ENCODE results near the gene INSRR.

Gene INSRR

GRCh38 chr1:156898161-156898566 is 39.2 kb upstream of the INSRR start:
- peak overlapping the region; percentile 6 for H3K4ac ChIP-seq (ENCODE audit: low read depth, low read length)
- H3K9me3 ChIP-seq (ENCODE audit: insufficient read depth, low read depth, low read length) = no peaks in the 10 kb centered on the region

GRCh38 chr1:156897078-156897825 is 38.3 kb upstream of the INSRR start:
- DNase-seq = no peak
- peak overlapping the region; percentile 94 for H2BK5ac ChIP-seq (ENCODE audit: low read depth, low read length, poor library complexity)
- peak overlapping the region; percentile 8 for H3K9ac ChIP-seq (ENCODE audit: low read length)
- peak overlapping the region; percentile 43 for H3K4me2 ChIP-seq (ENCODE audit: low read length)
- H4K8ac ChIP-seq (ENCODE audit: low read depth, low read length) = peak overlapping the region; percentile 83
- peaks cover 0 to 3% of the 10 kb centered on the region in 2 experiments for H3K36me3 ChIP-seq (ENCODE audit: control insufficient read depth in 1 of 2, insufficient read depth in 2 of 2, low read length in 2 of 2)
- H2BK120ac ChIP-seq (ENCODE audit: insufficient read depth, low read length, poor library complexity) = peak overlapping the region; percentile 96
- no peaks in the 10 kb centered on the region for H3K27me3 ChIP-seq (ENCODE audit: insufficient read depth, low read length)
- H3K14ac ChIP-seq (ENCODE audit: low read length) = peak overlapping the region; percentile 95
- peak overlapping the region; percentile 97 for H2BK12ac ChIP-seq (ENCODE audit: low read length)
- peak overlapping the region; percentile 97 for H3K27ac ChIP-seq (ENCODE audit: low read depth, low read length)
- H3K79me2 ChIP-seq (ENCODE audit: control insufficient read depth, insufficient read depth, low read length, poor library complexity) = peaks cover 15% of the 10 kb centered on the region
- H3K18ac ChIP-seq (ENCODE audit: low read length) = peak overlapping the region; percentile 88
- H2AK5ac ChIP-seq (ENCODE audit: low read length) = peak overlapping the region; percentile 93
- no peak overlapping the region for H3K23ac ChIP-seq (ENCODE audit: low read length)
- peak overlapping the region; percentile 97 for H4K91ac ChIP-seq (ENCODE audit: low read depth, low read length)
- H3K79me1 ChIP-seq (ENCODE audit: low read length) = peaks cover 48% of the 10 kb centered on the region
- no CpG with 5 or more reads among the region's 14 CpGs for WGBS (ENCODE audit: extremely low coverage, insufficient coverage, insufficient read length)
- peak overlapping the region; percentile 1 for H4K12ac ChIP-seq (ENCODE audit: low read depth, low read length)
- H3K4me3 ChIP-seq (ENCODE audit: low read depth, low read length) = no peak overlapping the region
- H2AFZ ChIP-seq (ENCODE audit: insufficient read depth, low read length, poor library complexity) = peak overlapping the region; percentile 26
- no peaks in the 10 kb centered on the region for H3K9me3 ChIP-seq (ENCODE audit: insufficient read depth, low read depth, low read length)
- H3K4ac ChIP-seq (ENCODE audit: low read depth, low read length) = peak overlapping the region; percentile 71
- H3K4me1 ChIP-seq (ENCODE audit: control insufficient read depth in 1 of 2, insufficient read depth in 2 of 2, low read length in 2 of 2) = peaks cover 47 to 49% of the 10 kb centered on the region in 2 experiments

More at GRCh38 chr1:156898161-156898566, 39.2 kb upstream of the INSRR start:
- no CpG with 5 or more reads among the region's 13 CpGs for WGBS (ENCODE audit: extremely low coverage, insufficient coverage, insufficient read length)
- Histone ChIP-seq H3K79me1 (ENCODE audit: low read length) (peaks cover 46% of the 10 kb centered on the region), H2BK5ac (ENCODE audit: low read depth, low read length, poor library complexity) (peak overlapping the region; percentile 94), H2BK12ac (ENCODE audit: low read length) (peak overlapping the region; percentile 97), H3K79me2 (ENCODE audit: control insufficient read depth, insufficient read depth, low read length, poor library complexity) (peaks cover 15% of the 10 kb centered on the region), H3K27ac (ENCODE audit: low read depth, low read length) (no peak overlapping the region), H2AFZ (ENCODE audit: insufficient read depth, low read length, poor library complexity) (no peak overlapping the region), H4K12ac (ENCODE audit: low read depth, low read length) (no peak overlapping the region), H2AK5ac (ENCODE audit: low read length) (peak overlapping the region; percentile 9), H3K14ac (ENCODE audit: low read length) (peak overlapping the region; percentile 95), H4K8ac (ENCODE audit: low read depth, low read length) (no peak overlapping the region), H3K4me3 (ENCODE audit: low read depth, low read length) (no peak overlapping the region), H3K4me1 (ENCODE audit: control insufficient read depth in 1 of 2, insufficient read depth in 2 of 2, low read length in 2 of 2) (peaks cover 45 to 47% of the 10 kb centered on the region in 2 experiments), H3K36me3 (ENCODE audit: control insufficient read depth in 1 of 2, insufficient read depth in 2 of 2, low read length in 2 of 2) (peaks cover 0 to 3% of the 10 kb centered on the region in 2 experiments), H3K9ac (ENCODE audit: low read length) (no peak overlapping the region), H2BK120ac (ENCODE audit: insufficient read depth, low read length, poor library complexity) (peak overlapping the region; percentile 96), H3K4me2 (ENCODE audit: low read length) (no peak overlapping the region), H3K27me3 (ENCODE audit: insufficient read depth, low read length) (no peaks in the 10 kb centered on the region), H3K18ac (ENCODE audit: low read length) (peak overlapping the region; percentile 88), H3K23ac (ENCODE audit: low read length) (no peak overlapping the region), H4K91ac (ENCODE audit: low read depth, low read length) (peak overlapping the region; percentile 97)
- no peak for DNase-seq

DNA sequence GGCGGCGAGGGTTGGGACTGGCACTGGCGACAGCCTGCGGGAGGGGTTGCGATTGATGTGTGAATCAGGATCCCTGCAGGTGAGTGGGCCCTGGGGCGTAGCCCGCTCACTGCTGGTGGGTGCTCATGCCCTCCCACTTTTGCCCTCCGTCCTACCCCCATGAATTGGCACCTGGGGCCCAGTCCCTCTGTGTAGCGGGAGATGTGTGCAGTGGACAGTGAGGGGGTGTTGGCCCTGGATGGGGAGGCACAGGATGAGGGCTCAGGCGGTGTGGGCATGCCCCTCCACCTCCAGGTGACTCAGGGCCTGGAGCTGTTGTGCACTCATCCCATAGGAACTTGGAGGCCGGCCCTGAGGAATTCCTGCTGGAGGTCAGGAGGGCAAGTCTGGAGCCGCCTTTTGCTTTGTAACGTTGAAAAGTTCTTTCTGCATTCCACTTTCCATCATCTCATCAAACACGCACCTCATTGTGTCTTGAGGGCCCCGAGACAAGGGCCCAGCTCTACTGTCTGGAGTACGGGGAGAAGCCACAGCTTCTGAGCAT is 37.6 kb upstream of the INSRR start:
- H3K36me3 ChIP-seq (ENCODE audit: control insufficient read depth in 1 of 2, insufficient read depth in 2 of 2, low read length in 2 of 2) = no peaks in the 10 kb centered on the region
- H2BK12ac ChIP-seq (ENCODE audit: low read length) = peak overlapping the region; percentile 97
- H4K91ac ChIP-seq (ENCODE audit: low read depth, low read length) = peak overlapping the region; percentile 97
- H3K4ac ChIP-seq (ENCODE audit: low read depth, low read length) = peak overlapping the region; percentile 71
- H2BK5ac ChIP-seq (ENCODE audit: low read depth, low read length, poor library complexity) = peak overlapping the region; percentile 94
- peak overlapping the region; percentile 88 for H3K18ac ChIP-seq (ENCODE audit: low read length)
- no peaks in the 10 kb centered on the region for H3K9me3 ChIP-seq (ENCODE audit: insufficient read depth, low read depth, low read length)
- no peak overlapping the region for H4K12ac ChIP-seq (ENCODE audit: low read depth, low read length)
- H3K4me3 ChIP-seq (ENCODE audit: low read depth, low read length) = no peak overlapping the region
- H3K4me1 ChIP-seq (ENCODE audit: control insufficient read depth in 1 of 2, insufficient read depth in 2 of 2, low read length in 2 of 2) = peaks cover 45 to 49% of the 10 kb centered on the region in 2 experiments
- H3K9ac ChIP-seq (ENCODE audit: low read length) = no peak overlapping the region
- DNase-seq = peak; percentile 87 to 88
- H3K4me2 ChIP-seq (ENCODE audit: low read length) = peak overlapping the region; percentile 43
- H3K14ac ChIP-seq (ENCODE audit: low read length) = peak overlapping the region; percentile 95
- H3K79me1 ChIP-seq (ENCODE audit: low read length) = peaks cover 48% of the 10 kb centered on the region
- H3K23ac ChIP-seq (ENCODE audit: low read length) = no peak overlapping the region
- H2BK120ac ChIP-seq (ENCODE audit: insufficient read depth, low read length, poor library complexity) = peak overlapping the region; percentile 96
- H2AK5ac ChIP-seq (ENCODE audit: low read length) = peak overlapping the region; percentile 28
- peak overlapping the region; percentile 12 for H2AFZ ChIP-seq (ENCODE audit: insufficient read depth, low read length, poor library complexity)
- no CpG with 5 or more reads among the region's 16 CpGs for WGBS (ENCODE audit: extremely low coverage, insufficient coverage, insufficient read length)
- peak overlapping the region; percentile 83 for H4K8ac ChIP-seq (ENCODE audit: low read depth, low read length)
- peak overlapping the region; percentile 97 for H3K27ac ChIP-seq (ENCODE audit: low read depth, low read length)
- H3K27me3 ChIP-seq (ENCODE audit: insufficient read depth, low read length) = no peaks in the 10 kb centered on the region
- peaks cover 15% of the 10 kb centered on the region for H3K79me2 ChIP-seq (ENCODE audit: control insufficient read depth, insufficient read depth, low read length, poor library complexity)

- H3K14ac ChIP-seq (ENCODE audit: low read length) = peak overlapping the region; percentile 68
- peak overlapping the region; percentile 77 for H2BK12ac ChIP-seq (ENCODE audit: low read length)
- H3K9me3 ChIP-seq (ENCODE audit: insufficient read depth, low read depth, low read length) = no peaks in the 10 kb centered on the region
- H3K18ac ChIP-seq (ENCODE audit: low read length) = peak overlapping the region; percentile 66
- peaks cover 48% of the 10 kb centered on the region for H3K79me1 ChIP-seq (ENCODE audit: low read length)
- H3K4ac ChIP-seq (ENCODE audit: low read depth, low read length) = peak overlapping the region; percentile 44
- peak overlapping the region; percentile 79 for H2BK5ac ChIP-seq (ENCODE audit: low read depth, low read length, poor library complexity)
- H2AFZ ChIP-seq (ENCODE audit: insufficient read depth, low read length, poor library complexity) = no peak overlapping the region
- H3K79me2 ChIP-seq (ENCODE audit: control insufficient read depth, insufficient read depth, low read length, poor library complexity) = peaks cover 15% of the 10 kb centered on the region
- H2AK5ac ChIP-seq (ENCODE audit: low read length) = peak overlapping the region; percentile 28
- DNase-seq = no peak
- peak overlapping the region; percentile 38 for H2BK120ac ChIP-seq (ENCODE audit: insufficient read depth, low read length, poor library complexity)
- peak overlapping the region; percentile 96 for H3K27ac ChIP-seq (ENCODE audit: low read depth, low read length)
- H4K91ac ChIP-seq (ENCODE audit: low read depth, low read length) = peak overlapping the region; percentile 62
- no peaks in the 10 kb centered on the region for H3K36me3 ChIP-seq (ENCODE audit: control insufficient read depth in 1 of 2, insufficient read depth in 2 of 2, low read length in 2 of 2)
- no peak overlapping the region for H3K23ac ChIP-seq (ENCODE audit: low read length)
- no peak overlapping the region for H3K4me2 ChIP-seq (ENCODE audit: low read length)
- H3K4me3 ChIP-seq (ENCODE audit: low read depth, low read length) = no peak overlapping the region
- H3K27me3 ChIP-seq (ENCODE audit: insufficient read depth, low read length) = no peaks in the 10 kb centered on the region
- H3K4me1 ChIP-seq (ENCODE audit: control insufficient read depth in 1 of 2, insufficient read depth in 2 of 2, low read length in 2 of 2) = peaks cover 45 to 49% of the 10 kb centered on the region in 2 experiments
- peak overlapping the region; percentile 50 for H4K8ac ChIP-seq (ENCODE audit: low read depth, low read length)
- no peak overlapping the region for H4K12ac ChIP-seq (ENCODE audit: low read depth, low read length)
- no peak overlapping the region for H3K9ac ChIP-seq (ENCODE audit: low read length)
- WGBS (ENCODE audit: extremely low coverage, insufficient coverage, insufficient read length) = no CpG with 5 or more reads among the region's 6 CpGs
These were observed 37.0 kb upstream of the INSRR start for GRCh38 chr1:156895927-156896326.

All from trophoblast cell (in vitro differentiated cells and primary cell).